ENCODE results near the gene MYLK.

MYLK gene

DNA sequence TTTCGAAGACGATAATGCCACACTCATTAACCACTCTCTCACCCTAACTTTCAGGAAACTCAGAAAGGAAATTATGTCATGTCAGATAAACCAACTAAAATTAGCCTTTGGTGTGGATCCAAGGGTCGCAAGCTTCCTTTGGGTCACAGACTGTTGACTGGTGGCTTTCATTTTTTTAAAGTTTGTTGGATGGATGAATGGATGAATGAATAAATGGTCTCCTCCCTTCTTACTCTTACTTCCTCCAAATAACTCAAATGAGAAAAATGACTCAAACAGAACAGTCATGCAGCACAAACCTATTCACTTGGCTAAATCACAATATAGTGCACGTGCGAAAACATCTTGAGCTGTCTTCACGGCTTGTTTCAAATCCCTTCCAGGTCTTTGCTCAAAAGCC, 216.3 kb downstream of the MYLK start:
- H3K4me3 ChIP-seq (ENCODE audit: severe bottlenecking) = no peak overlapping the region
- no peaks in the 10 kb centered on the region for H3K4me1 ChIP-seq (ENCODE audit: insufficient read depth, poor library complexity, severe bottlenecking)
- DNase-seq (ENCODE audit: low spot score) (no peak), ATAC-seq (ENCODE audit: low read depth) (no peak)
- TF ChIP-seq, protein P1, sequence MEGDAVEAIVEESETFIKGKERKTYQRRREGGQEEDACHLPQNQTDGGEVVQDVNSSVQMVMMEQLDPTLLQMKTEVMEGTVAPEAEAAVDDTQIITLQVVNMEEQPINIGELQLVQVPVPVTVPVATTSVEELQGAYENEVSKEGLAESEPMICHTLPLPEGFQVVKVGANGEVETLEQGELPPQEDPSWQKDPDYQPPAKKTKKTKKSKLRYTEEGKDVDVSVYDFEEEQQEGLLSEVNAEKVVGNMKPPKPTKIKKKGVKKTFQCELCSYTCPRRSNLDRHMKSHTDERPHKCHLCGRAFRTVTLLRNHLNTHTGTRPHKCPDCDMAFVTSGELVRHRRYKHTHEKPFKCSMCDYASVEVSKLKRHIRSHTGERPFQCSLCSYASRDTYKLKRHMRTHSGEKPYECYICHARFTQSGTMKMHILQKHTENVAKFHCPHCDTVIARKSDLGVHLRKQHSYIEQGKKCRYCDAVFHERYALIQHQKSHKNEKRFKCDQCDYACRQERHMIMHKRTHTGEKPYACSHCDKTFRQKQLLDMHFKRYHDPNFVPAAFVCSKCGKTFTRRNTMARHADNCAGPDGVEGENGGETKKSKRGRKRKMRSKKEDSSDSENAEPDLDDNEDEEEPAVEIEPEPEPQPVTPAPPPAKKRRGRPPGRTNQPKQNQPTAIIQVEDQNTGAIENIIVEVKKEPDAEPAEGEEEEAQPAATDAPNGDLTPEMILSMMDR (IDR thresholded peaks at IDR 0.05; ENCODE audit: poor library complexity, severe bottlenecking) = no peak
- no peaks in the 10 kb centered on the region for H3K9me3 ChIP-seq (ENCODE audit: severe bottlenecking)
- H3K36me3 ChIP-seq (ENCODE audit: low read depth) = no peaks in the 10 kb centered on the region
- H3K27me3 ChIP-seq (ENCODE audit: insufficient read depth, poor library complexity, severe bottlenecking) = no peaks in the 10 kb centered on the region
- no peak overlapping the region for H3K27ac ChIP-seq (ENCODE audit: poor library complexity, severe bottlenecking)

- Histone ChIP-seq H3K36me3 (ENCODE audit: low read depth) (no peaks in the 10 kb centered on the region), H3K4me1 (ENCODE audit: insufficient read depth, poor library complexity, severe bottlenecking) (no peaks in the 10 kb centered on the region), H3K27me3 (ENCODE audit: insufficient read depth, poor library complexity, severe bottlenecking) (no peaks in the 10 kb centered on the region), H3K4me3 (ENCODE audit: severe bottlenecking) (no peak overlapping the region), H3K9me3 (ENCODE audit: severe bottlenecking) (no peaks in the 10 kb centered on the region), H3K27ac (ENCODE audit: poor library complexity, severe bottlenecking) (no peak overlapping the region)
- TF ChIP-seq, protein P1 (IDR thresholded peaks at IDR 0.05; ENCODE audit: poor library complexity, severe bottlenecking) = no peak
- ATAC-seq (ENCODE audit: low read depth) (no peak), DNase-seq (ENCODE audit: low spot score) (no peak)
Measured at GRCh38 chr3:123664753-123665152, 219.4 kb downstream of the MYLK start.

GRCh38 chr3:123663977-123664376, 220.2 kb downstream of the MYLK start:
- H3K36me3 ChIP-seq (ENCODE audit: low read depth) = no peaks in the 10 kb centered on the region
- H3K4me3 ChIP-seq (ENCODE audit: severe bottlenecking) = no peak overlapping the region
- no peaks in the 10 kb centered on the region for H3K4me1 ChIP-seq (ENCODE audit: insufficient read depth, poor library complexity, severe bottlenecking)
- H3K27me3 ChIP-seq (ENCODE audit: insufficient read depth, poor library complexity, severe bottlenecking) = no peaks in the 10 kb centered on the region
- no peak for DNase-seq (ENCODE audit: low spot score)
- no peaks in the 10 kb centered on the region for H3K9me3 ChIP-seq (ENCODE audit: severe bottlenecking)
- no peak overlapping the region for H3K27ac ChIP-seq (ENCODE audit: poor library complexity, severe bottlenecking)
- ATAC-seq (ENCODE audit: low read depth) = no peak
- TF ChIP-seq, protein P1 (IDR thresholded peaks at IDR 0.05; ENCODE audit: poor library complexity, severe bottlenecking) = no peak

- Histone ChIP-seq H3K4me3 (ENCODE audit: severe bottlenecking) (no peak overlapping the region), H3K36me3 (ENCODE audit: low read depth) (no peaks in the 10 kb centered on the region), H3K9me3 (ENCODE audit: severe bottlenecking) (no peaks in the 10 kb centered on the region), H3K27ac (ENCODE audit: poor library complexity, severe bottlenecking) (no peak overlapping the region), H3K4me1 (ENCODE audit: insufficient read depth, poor library complexity, severe bottlenecking) (no peaks in the 10 kb centered on the region), H3K27me3 (ENCODE audit: insufficient read depth, poor library complexity, severe bottlenecking) (no peaks in the 10 kb centered on the region)
- ATAC-seq (ENCODE audit: low read depth) = no peak
- no peak for DNase-seq (ENCODE audit: low spot score)
- TF ChIP-seq, protein P1 (IDR thresholded peaks at IDR 0.05; ENCODE audit: poor library complexity, severe bottlenecking) = no peak
Measured at GRCh38 chr3:123661973-123662372, 222.2 kb downstream of the MYLK start.

DNA sequence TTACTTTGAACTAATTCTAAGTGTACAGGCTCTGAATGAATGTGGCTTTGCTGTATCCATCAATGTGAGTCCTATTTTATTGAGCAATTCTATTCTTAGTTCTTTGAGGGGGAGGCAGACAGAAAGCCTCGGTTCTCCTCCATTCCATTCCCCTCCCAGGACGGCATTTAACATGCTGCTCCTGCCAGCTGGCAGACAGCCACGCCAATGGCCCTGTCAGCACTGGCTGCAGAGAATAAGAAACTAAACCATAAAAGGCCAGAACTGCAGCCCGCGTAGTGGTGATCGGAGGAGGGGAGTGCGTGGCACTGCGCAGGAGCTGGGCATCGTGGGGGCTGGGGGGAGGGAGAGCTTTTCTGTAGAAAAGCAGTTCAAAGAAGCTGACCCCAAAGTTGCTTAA, 223.2 kb downstream of the MYLK start:
- DNase-seq (ENCODE audit: low spot score) (no peak), ATAC-seq (ENCODE audit: low read depth) (peak; percentile 76)
- Histone ChIP-seq H3K27ac (ENCODE audit: poor library complexity, severe bottlenecking) (no peak overlapping the region), H3K27me3 (ENCODE audit: insufficient read depth, poor library complexity, severe bottlenecking) (no peaks in the 10 kb centered on the region), H3K4me1 (ENCODE audit: insufficient read depth, poor library complexity, severe bottlenecking) (no peaks in the 10 kb centered on the region), H3K4me3 (ENCODE audit: severe bottlenecking) (no peak overlapping the region), H3K9me3 (ENCODE audit: severe bottlenecking) (no peaks in the 10 kb centered on the region), H3K36me3 (ENCODE audit: low read depth) (no peaks in the 10 kb centered on the region)
- TF ChIP-seq, protein P1 (IDR thresholded peaks at IDR 0.05; ENCODE audit: poor library complexity, severe bottlenecking) = no peak

All from RWPE2 (cell line).